Memory B cell (primary cell): ENCODE results near the gene POU2AF2.
A peak's percentile ranks its signal among the peaks of the same experiment; 100 is the strongest.
"Not testable (repeated sequence)": the region's sequence is repeated elsewhere in the genome, so short reads cannot be mapped to it uniquely, and the experiment has no call there.

Source experiments
- ATAC-seq: fragments of 150-1000 bp; cut with Tn5 transposase; 2 replicates; pipeline ENCODE4 v1.10.0; 2021; ENCODE audit warnings: low read depth, mild to moderate bottlenecking, moderate library complexity
- DNase-seq, 2 donors: peaks; one replicate each; pipeline ENCODE4 v3.0.0; 2022; ENCODE audit warnings: low spot score in 2 of 2
- H3K27ac Mint-ChIP-seq: one replicate; pipeline ENCODE4 v1.8.0; 2022; ENCODE audit warnings: mild to moderate bottlenecking, moderate library complexity, mixed read lengths
- H3K27me3 Mint-ChIP-seq: one replicate; pipeline ENCODE4 v1.8.0; 2022; ENCODE audit warnings: mixed read lengths
- H3K36me3 Mint-ChIP-seq: one replicate; pipeline ENCODE4 v1.8.0; 2022; ENCODE audit warnings: mild to moderate bottlenecking, mixed read lengths
- H3K4me1 Mint-ChIP-seq: one replicate; pipeline ENCODE4 v1.8.0; 2022; ENCODE audit warnings: mixed read lengths
- H3K4me3 Mint-ChIP-seq: one replicate; pipeline ENCODE4 v1.8.0; 2022; ENCODE audit warnings: mild to moderate bottlenecking, moderate library complexity, mixed read lengths
- H3K9me3 Mint-ChIP-seq: one replicate; pipeline ENCODE4 v1.8.0; 2022; ENCODE audit warnings: mixed read lengths

The POU2AF2 gene, protein sequence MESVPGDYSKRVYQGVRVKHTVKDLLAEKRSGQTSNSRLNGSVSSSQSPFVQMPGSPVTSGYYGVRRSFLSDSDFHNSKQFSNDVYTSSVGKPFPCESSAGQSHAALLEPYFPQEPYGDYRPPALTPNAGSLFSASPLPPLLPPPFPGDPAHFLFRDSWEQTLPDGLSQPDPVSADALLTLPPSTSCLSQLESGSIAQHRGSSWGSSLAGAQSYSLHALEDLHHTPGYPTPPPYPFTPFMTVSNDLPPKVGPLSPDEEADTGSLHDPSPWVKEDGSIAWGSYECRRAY

DNA sequence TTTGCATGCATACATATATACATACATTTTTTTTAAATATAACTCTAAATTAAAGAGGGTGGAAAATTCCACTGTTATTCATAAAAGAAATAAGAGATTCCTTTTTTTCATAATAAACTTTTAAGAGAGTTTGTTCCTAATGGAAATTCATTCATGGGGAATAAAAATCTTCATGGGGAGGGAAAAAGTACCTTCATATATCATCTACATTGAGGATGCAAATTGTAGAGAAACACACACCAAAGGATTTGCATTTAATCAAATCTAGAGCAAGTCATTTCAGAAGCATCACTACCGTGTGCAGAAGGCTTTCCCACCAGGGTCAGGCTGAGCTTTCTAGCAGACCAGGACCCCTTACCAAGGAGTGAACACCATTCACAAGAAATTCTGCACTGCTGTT lies at the start of gene POU2AF2:
POU2AF2 (plus strand) TSS at position 301 of the 400 bp plus-strand sequence. CDS start 129 bp downstream, outside the sequence.
- Mint-ChIP-seq H3K36me3 (peaks cover 3% of the 10 kb centered on the region), H3K4me1 (no peaks in the 10 kb centered on the region), H3K27ac (no peak within 1 kb of the TSS), H3K27me3 (peaks cover 23% of the 10 kb centered on the region), H3K9me3 (no peaks in the 10 kb centered on the region), H3K4me3 (no peak within 1 kb of the TSS)
- DNase-seq (no peak), ATAC-seq (no peak)

DNA sequence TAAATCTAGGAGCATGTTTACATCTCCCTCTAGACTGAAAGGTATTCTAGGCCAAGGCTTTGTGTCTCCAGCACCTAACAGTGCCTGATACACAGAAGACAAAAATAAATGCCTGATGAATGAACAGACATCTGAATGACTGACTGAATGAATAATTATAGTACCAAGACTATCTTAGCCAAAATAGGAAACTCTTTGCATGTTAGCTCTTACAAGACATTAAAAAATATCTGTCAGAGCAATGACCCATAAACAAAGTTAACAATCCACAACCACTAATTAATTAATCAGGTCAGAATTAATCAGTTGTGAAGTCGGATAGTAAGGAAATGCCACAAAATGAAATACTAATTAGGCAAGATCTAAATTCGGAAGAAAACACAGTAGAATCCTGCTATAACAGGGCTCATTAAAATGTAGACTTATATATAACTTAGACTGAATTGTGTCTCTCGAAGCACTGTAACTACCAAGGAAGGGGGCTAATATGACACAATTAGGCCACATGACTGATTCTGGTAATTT lies 45.5 kb upstream of the POU2AF2 start:
- peaks cover 3% of the 10 kb centered on the region for H3K27me3 Mint-ChIP-seq
- H3K9me3 Mint-ChIP-seq = no peaks in the 10 kb centered on the region
- H3K36me3 Mint-ChIP-seq = peaks cover 2% of the 10 kb centered on the region
- no peak overlapping the region for H3K4me3 Mint-ChIP-seq
- no peak for DNase-seq
- H3K4me1 Mint-ChIP-seq = peaks cover 20% of the 10 kb centered on the region
- ATAC-seq = no peak
- no peak overlapping the region for H3K27ac Mint-ChIP-seq

DNA sequence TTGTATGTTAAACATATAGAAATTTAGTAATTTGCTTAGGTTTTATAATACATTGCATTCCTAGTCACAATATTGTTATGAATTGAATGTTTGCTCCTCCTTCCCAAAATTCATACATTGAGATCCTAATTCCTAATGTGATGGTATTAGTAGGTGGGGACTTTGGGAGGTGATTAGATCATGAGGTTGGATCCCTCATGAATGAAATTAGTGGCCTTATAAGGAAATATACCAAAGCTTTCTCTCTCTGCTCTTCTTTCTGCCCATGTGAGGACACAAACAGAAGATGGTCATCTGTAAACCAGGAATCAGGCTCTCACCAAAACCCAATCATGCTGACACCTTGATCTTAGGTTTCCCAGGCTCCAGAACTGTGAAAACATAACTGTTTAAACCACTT lies 41.3 kb upstream of the POU2AF2 start:
- DNase-seq = no peak
- no peak overlapping the region for H3K27ac Mint-ChIP-seq
- H3K4me3 Mint-ChIP-seq = no peak overlapping the region
- peaks cover 1% of the 10 kb centered on the region for H3K27me3 Mint-ChIP-seq
- no peaks in the 10 kb centered on the region for H3K9me3 Mint-ChIP-seq
- H3K4me1 Mint-ChIP-seq = peaks cover 18% of the 10 kb centered on the region
- no peak for ATAC-seq
- H3K36me3 Mint-ChIP-seq = no peaks in the 10 kb centered on the region

DNA sequence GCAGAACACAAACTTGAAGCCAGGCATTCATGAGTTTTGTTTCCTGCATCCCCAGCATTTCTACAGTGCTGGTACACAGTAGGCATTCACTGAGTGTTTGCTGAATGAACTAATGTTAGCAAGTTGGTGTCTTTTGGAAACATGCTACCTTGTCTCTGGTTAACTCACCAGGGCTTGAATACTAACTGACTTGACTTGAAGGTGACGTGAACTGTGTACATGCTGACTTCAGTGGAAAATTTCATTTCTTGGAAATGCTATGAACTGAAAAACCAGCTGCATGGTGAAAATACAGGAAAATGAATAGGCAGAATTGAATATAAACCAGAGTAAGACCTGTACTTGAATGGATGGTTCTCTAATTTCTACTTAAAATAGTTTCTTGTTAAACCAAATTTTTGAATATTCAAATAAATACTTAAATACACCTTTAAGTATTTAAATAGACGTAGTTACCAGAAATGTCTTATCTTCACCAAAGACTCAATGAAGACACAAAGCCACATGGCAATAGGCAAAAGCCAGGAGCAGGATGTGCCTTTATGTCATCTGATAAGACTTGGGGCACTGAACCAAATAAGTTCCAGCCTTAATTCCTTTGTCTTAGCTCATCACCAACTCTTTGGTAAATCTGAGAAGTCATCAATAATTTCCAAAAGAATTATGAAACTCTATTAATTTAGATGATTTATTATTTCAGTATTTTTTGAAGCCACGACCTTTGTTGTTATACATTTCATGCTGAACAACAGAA lies 39.7 kb upstream of the POU2AF2 start:
- Mint-ChIP-seq H3K27ac (no peak overlapping the region), H3K4me1 (peaks cover 12% of the 10 kb centered on the region), H3K4me3 (no peak overlapping the region), H3K36me3 (no peaks in the 10 kb centered on the region), H3K9me3 (no peaks in the 10 kb centered on the region), H3K27me3 (peaks cover 1% of the 10 kb centered on the region)
- no peak for ATAC-seq
- DNase-seq = no peak

DNA sequence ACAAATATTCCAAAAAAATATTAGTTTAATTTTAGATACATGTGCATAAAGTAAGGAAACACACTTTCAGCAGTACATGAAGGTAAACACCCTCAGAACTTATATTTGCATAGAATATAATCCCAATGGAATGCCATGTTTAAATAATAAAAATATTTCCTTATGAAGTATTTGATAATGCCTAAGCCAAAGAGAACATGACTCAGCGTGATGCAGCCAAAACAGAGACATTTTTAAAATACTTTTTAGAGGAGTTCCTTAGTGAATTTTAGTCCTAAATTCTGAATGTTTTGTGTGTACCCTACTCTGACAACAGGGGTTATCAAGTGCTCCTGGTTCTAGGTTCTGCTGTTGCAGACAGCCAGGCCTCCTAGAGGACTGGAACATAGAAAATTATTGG lies 39.1 kb upstream of the POU2AF2 start:
- H3K4me1 Mint-ChIP-seq = peaks cover 12% of the 10 kb centered on the region
- no peak overlapping the region for H3K27ac Mint-ChIP-seq
- DNase-seq (no peak), ATAC-seq (no peak)
- no peak overlapping the region for H3K4me3 Mint-ChIP-seq
- peaks cover 1% of the 10 kb centered on the region for H3K27me3 Mint-ChIP-seq
- H3K36me3 Mint-ChIP-seq = no peaks in the 10 kb centered on the region
- H3K9me3 Mint-ChIP-seq = no peaks in the 10 kb centered on the region

DNA sequence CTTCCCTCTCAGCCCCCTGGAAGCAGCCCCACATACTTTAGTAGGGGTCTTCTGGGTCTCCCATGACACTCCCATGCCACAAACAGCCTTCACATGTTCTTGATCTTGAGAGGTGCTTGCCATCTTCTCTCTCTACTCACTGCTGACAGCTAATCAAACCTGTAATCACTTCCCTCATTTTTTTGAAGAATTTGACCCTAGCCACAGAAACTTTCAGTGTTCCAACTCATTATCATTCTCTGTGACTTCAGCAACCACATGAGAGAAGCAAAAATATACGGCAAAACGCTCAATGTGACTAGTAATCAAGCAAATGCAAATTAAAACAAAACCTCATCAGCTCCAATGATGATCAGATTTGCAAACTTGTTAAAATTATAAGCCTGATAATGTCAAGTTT lies 38.3 kb upstream of the POU2AF2 start:
- DNase-seq (no peak), ATAC-seq (no peak)
- H3K9me3 Mint-ChIP-seq = no peaks in the 10 kb centered on the region
- peaks cover 1% of the 10 kb centered on the region for H3K27me3 Mint-ChIP-seq
- no peak overlapping the region for H3K27ac Mint-ChIP-seq
- no peaks in the 10 kb centered on the region for H3K36me3 Mint-ChIP-seq
- no peak overlapping the region for H3K4me3 Mint-ChIP-seq
- peaks cover 12% of the 10 kb centered on the region for H3K4me1 Mint-ChIP-seq

DNA sequence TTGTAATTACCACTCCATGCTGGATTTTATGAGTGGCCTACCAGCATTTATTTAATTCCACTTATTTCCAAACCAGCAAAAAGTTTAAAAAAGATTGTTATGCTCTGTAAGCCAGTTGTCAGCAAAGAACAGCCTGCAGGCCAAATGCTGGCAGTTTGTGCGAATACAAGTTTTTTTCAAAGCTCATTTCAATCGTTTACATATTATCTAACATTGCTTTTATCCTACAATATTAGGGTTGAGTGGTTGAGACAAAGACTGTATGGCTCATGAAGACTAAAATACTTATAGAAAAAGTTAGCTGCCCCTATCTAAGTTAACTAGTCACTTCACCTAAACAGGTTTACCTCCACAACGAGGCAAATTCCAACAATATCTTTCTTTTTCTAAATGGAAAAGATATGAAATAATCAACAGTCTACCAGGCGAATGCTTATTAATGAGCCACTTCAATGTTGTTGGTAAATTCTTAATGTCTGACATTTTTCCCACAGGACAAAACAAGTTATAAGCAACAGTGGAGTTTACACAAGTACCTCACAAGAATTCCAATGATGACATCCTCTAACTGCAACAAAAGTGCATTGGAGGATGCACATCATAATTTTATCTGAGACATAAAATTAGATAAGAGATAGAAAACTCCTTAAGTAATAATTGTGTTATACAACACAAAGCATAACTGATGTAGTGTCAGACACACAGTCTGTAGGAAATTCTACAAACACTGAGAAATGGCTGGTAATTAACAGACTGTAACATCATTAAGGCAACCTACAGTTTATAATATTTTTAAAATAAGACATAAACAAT lies 35.8 kb upstream of the POU2AF2 start:
- ATAC-seq (no peak), DNase-seq (no peak)
- Mint-ChIP-seq H3K36me3 (no peaks in the 10 kb centered on the region), H3K4me1 (peaks cover 5% of the 10 kb centered on the region), H3K4me3 (no peak overlapping the region), H3K9me3 (peaks cover 1% of the 10 kb centered on the region), H3K27ac (no peak overlapping the region), H3K27me3 (peaks cover under 1% of the 10 kb centered on the region)

DNA sequence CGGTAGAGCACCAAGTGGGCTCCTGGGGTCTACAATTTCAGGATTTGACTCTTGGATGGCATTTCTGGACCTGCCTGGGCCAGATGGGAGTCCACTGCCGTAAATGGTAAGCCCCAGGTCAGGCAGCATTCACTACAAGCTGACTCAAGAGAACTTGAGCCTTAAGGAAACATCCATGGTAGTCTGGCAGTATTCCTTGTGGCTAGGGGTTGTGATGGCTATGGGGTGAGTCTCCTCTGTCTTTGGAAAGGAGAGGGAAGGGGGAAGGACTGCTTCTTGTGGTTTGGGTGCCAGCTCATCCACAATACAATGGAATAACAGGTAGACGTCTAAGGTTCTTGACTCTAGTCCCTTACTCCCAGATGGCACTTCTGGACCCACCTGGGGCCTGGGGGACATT lies 32.3 kb upstream of the POU2AF2 start:
- no peaks in the 10 kb centered on the region for H3K4me1 Mint-ChIP-seq
- H3K36me3 Mint-ChIP-seq = no peaks in the 10 kb centered on the region
- H3K9me3 Mint-ChIP-seq = peaks cover 3% of the 10 kb centered on the region
- ATAC-seq = no peak
- no peak for DNase-seq
- H3K27ac Mint-ChIP-seq = no peak overlapping the region
- no peaks in the 10 kb centered on the region for H3K27me3 Mint-ChIP-seq
- no peak overlapping the region for H3K4me3 Mint-ChIP-seq

DNA sequence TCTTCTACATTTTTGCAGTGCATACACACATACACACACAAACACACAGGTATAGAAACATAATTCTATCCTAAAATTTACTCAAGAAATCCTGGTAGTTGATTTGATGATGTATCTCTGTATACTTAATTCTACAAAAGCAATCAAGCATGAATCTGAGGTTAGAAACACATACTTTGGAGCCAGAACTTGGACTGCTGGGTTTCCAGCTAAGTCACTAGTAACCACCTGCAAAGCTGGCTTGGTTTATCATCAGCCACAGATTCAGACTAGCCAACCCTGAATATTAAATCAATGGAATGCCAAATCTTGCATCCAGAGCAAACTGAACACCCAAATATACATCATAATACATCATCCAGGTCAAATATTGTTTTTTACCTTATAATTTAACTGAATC lies 24.8 kb upstream of the POU2AF2 start:
- DNase-seq (no peak), ATAC-seq (no peak)
- Mint-ChIP-seq H3K27me3 (no peaks in the 10 kb centered on the region), H3K4me3 (no peak overlapping the region), H3K36me3 (no peaks in the 10 kb centered on the region), H3K9me3 (peaks cover 7% of the 10 kb centered on the region), H3K27ac (no peak overlapping the region), H3K4me1 (peaks cover 18% of the 10 kb centered on the region)

DNA sequence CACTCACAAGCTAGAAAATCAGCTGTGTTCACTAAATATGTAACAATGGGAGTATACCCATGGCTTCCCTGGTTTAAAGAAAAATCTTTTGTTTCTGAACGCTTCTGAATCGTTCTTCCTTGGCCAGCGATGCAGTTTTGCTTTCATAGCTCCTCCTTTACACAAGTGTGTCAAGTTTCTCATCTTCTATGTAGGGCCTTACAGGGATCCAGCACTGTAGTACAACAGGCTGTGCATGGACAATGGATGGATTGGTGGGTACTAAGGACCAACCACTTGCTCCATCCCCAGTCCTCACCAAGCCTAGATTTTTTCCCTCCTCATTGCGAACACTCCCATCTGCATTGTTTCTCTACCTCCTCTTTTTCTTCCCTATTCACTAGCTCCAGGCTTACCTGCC lies 24.3 kb upstream of the POU2AF2 start:
- Mint-ChIP-seq H3K4me3 (peak overlapping the region; percentile 43), H3K27me3 (no peaks in the 10 kb centered on the region), H3K9me3 (peaks cover 5% of the 10 kb centered on the region), H3K4me1 (peaks cover 21% of the 10 kb centered on the region), H3K27ac (no peak overlapping the region), H3K36me3 (no peaks in the 10 kb centered on the region)
- no peak for ATAC-seq
- DNase-seq = no peak

DNA sequence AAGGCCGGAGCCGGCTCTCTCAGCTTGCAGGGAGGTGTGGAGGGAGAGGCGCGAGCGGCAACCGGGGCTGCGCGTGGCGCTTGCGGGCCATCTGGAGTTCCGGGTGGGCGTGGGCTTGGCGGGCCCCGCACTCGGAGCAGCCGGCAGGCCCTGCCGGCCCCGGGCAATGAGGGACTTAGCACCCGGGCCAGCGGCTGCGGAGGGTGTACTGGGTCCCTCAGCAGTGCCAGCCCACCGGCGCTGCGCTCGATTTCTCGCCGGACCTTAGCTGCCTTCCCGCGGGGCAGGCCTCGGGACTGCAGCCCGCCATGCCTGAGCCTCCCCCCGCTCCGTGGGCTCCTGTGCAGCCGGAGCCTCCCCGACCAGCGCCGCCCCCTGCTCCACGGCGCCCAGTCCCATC lies 23.6 kb upstream of the POU2AF2 start:
- not testable (repeated sequence) for H3K36me3 Mint-ChIP-seq, DNase-seq, ATAC-seq, H3K27me3 Mint-ChIP-seq, H3K27ac Mint-ChIP-seq, H3K9me3 Mint-ChIP-seq
- Mint-ChIP-seq H3K4me1 (peaks cover 22% of the 10 kb centered on the region), H3K4me3 (peak overlapping the region; percentile 85)

DNA sequence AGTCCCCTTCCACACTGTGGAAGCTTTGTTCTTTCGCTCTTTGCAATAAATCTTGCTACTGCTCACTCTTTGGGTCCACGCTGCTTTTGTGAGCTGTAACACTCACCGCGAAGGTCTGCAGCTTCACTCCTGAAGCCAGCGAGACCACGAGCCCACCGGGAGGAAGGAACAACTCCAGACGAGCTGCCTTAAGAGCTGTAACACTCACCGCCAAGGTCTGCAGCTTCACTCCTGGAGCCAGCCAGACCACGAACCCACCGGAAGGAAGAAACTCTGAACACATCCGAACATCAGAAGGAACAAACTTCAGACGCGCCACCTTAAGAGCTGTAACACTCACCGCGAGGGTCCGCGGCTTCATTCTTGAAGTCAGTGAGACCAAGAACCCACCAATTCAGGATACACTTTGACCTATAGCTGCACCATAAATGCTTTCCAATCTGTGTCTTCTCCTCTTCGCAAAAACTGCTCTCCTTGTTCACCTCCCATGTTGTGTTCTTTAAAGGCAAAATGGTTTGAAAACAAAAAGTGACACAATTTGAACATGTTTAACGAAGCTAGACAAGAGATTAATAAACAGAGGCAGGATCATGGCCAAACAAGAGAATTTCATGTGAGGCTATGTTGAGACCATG lies 22.6 kb upstream of the POU2AF2 start:
- peak overlapping the region; percentile 82 for H3K27ac Mint-ChIP-seq
- not testable (repeated sequence) for H3K36me3 Mint-ChIP-seq, ATAC-seq

DNA sequence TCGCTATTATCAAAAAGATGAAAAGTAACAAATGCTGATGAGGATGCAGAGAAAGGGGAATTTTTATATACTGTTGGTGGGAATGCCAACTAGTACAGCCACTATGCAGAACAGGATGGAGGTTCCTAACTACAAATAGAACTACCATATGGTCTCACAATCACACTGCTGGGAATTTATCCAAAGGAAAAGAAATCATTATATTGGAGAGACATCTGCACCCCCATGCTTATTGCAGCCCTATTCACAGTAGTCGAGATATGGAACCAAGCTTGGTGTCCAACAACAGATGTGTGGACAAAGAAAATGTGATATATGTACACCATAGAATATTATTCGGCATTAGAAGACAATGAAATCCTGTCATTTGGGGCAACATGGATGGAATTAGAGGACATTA lies 19.6 kb upstream of the POU2AF2 start:
- Mint-ChIP-seq H3K4me1 (peaks cover 32% of the 10 kb centered on the region), H3K27me3 (no peaks in the 10 kb centered on the region), H3K4me3 (no peak overlapping the region), H3K36me3 (no peaks in the 10 kb centered on the region), H3K27ac (peak overlapping the region; percentile 7), H3K9me3 (peaks cover 5% of the 10 kb centered on the region)
- no peak for ATAC-seq
- no peak for DNase-seq

More for the DNA sequence above, 22.6 kb upstream of the POU2AF2 start:
- DNase-seq, H3K9me3 Mint-ChIP-seq, H3K27me3 Mint-ChIP-seq: not testable (repeated sequence)
- H3K4me3 Mint-ChIP-seq = peak overlapping the region; percentile 85
- peaks cover 26% of the 10 kb centered on the region for H3K4me1 Mint-ChIP-seq
